NT2/D1 (cell line): ENCODE data around the gene WASHC2A.
"Not testable (repeated sequence)": the region's sequence is repeated elsewhere in the genome, so short reads cannot be mapped to it uniquely, and the experiment has no call there.

Experiments
- SUZ12 ChIP-seq: IDR thresholded peaks from 2 replicates; pipeline ENCODE4 v1.6.1; 2011; ENCODE audit not compliant: insufficient read length, insufficient read depth; ENCODE audit errors: extremely low read depth
- YY1 ChIP-seq: IDR thresholded peaks from 2 replicates; pipeline ENCODE4 v1.6.1; 2011; ENCODE audit not compliant: insufficient read length, insufficient read depth
- ZNF274 ChIP-seq: IDR thresholded peaks from 2 replicates; pipeline ENCODE4 v1.6.1; 2011; ENCODE audit warnings: mild to moderate bottlenecking, low read depth, low read length

DNA sequence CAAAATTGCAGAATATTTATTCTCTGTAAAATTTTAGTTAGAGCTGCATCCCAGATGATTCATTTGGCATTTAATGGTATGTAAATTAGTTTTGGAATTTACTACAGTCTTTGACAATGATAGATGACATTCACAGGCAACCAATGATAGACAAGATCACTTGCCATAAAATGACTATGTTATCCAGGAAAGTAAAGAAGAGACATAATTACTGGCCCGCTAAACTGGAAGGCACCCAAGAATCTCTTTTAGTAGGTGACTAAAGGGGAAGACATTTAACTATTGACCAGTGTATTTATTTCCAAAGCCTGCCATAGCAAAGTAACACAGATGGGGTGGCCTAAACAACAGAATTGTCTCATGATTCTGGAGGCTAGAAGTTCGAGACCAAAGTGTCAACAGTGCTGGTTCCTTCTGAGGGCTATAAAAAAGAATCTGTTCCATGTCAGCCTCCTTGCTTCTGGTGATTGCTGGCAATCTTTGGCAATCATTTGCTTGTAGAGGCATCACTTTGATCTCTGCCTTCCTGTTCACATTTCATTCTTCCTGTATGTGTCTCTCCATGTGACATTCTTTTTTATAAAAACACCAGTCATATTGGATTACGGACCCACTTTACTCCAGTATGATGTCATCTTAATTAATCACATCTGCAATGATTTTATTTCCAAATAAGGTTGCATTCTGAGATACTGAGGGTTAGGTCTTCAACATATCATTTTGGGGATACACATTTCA, 107.2 kb downstream of the WASHC2A start:
- TF ChIP-seq ZNF274, YY1, SUZ12: not testable (repeated sequence)
